Mesenchymal stem cell (in vitro differentiated cells and primary cell): ENCODE data around the gene TRIM44.
A peak's percentile ranks its signal among the peaks of the same experiment; 100 is the strongest.

Experiments used
- DNase-seq: peaks from one replicate; pipeline ENCODE4 v3.0.0-alpha.2; 2013
- H2AFZ ChIP-seq: one replicate; pipeline ENCODE4 v1.6.1; 2013; ENCODE audit warnings: low read depth, mild to moderate bottlenecking, control low read depth, inconsistent platforms, low read length, moderate library complexity
- H2AK5ac ChIP-seq: 2 replicates; pipeline ENCODE4 v1.6.1; 2013; ENCODE audit warnings: low read length, moderate library complexity, mild to moderate bottlenecking, inconsistent platforms; ENCODE audit not compliant: severe bottlenecking
- H2BK120ac ChIP-seq: one replicate; pipeline ENCODE4 v1.6.1; 2013; ENCODE audit warnings: low read depth, mild to moderate bottlenecking, inconsistent platforms, low read length, moderate library complexity
- H2BK12ac ChIP-seq, 2 experiments: one replicate each; pipeline ENCODE4 v1.6.1; 2013; ENCODE audit warnings: inconsistent platforms in 2 of 2, low read length in 2 of 2, mild to moderate bottlenecking in 2 of 2, moderate library complexity in 2 of 2, control low read depth in 1 of 2
- H2BK15ac ChIP-seq: one replicate; pipeline ENCODE4 v1.6.1; 2013; ENCODE audit warnings: mild to moderate bottlenecking, low read depth, inconsistent platforms; ENCODE audit not compliant: poor library complexity, severe bottlenecking
- H2BK5ac ChIP-seq: 2 replicates; pipeline ENCODE4 v1.6.1; 2013; ENCODE audit warnings: low read depth, mild to moderate bottlenecking, low read length, control low read depth, inconsistent platforms; ENCODE audit not compliant: poor library complexity, severe bottlenecking
- H3K14ac ChIP-seq, 2 experiments: one replicate each; pipeline ENCODE4 v1.6.1; 2013; ENCODE audit warnings: inconsistent platforms in 2 of 2, low read length in 2 of 2, control low read depth in 1 of 2, mild to moderate bottlenecking in 1 of 2, moderate library complexity in 1 of 2
- H3K18ac ChIP-seq, 2 experiments: one replicate each; pipeline ENCODE4 v1.6.1; 2013; ENCODE audit warnings: inconsistent platforms in 2 of 2, low read length in 2 of 2, control low read depth in 1 of 2, low read depth in 1 of 2, mild to moderate bottlenecking in 1 of 2
- H3K23ac ChIP-seq, 2 experiments: one replicate each; pipeline ENCODE4 v1.6.1; 2013; ENCODE audit warnings: inconsistent platforms in 2 of 2, low read length in 2 of 2, mild to moderate bottlenecking in 2 of 2, moderate library complexity in 2 of 2, control low read depth in 1 of 2
- H3K27ac ChIP-seq: 2 replicates; pipeline ENCODE4 v1.5.1; 2013; ENCODE audit warnings: mild to moderate bottlenecking, moderate library complexity, low read length, control low read depth, inconsistent platforms; ENCODE audit not compliant: poor library complexity, severe bottlenecking
- H3K27me3 ChIP-seq, 2 experiments: 2 replicates each; pipeline versions ENCODE4 v1.6.1 to v1.7.0; 2013; ENCODE audit warnings: low read length in 2 of 2, mild to moderate bottlenecking in 2 of 2, moderate library complexity in 2 of 2, control low read depth in 1 of 2, inconsistent platforms in 1 of 2; ENCODE audit not compliant: control insufficient read depth in 1 of 2, insufficient read depth in 1 of 2
- H3K36me3 ChIP-seq, 2 experiments: 2 replicates each; pipeline versions ENCODE4 v1.6.1 to v1.7.0; 2013; ENCODE audit warnings: low read length in 2 of 2, control low read depth in 1 of 2, inconsistent platforms in 1 of 2, low read depth in 1 of 2, mild to moderate bottlenecking in 1 of 2; ENCODE audit not compliant: insufficient read depth in 2 of 2, control insufficient read depth in 1 of 2
- H3K4ac ChIP-seq, 2 experiments: one replicate each; pipeline ENCODE4 v1.6.1; 2013; ENCODE audit warnings: inconsistent platforms in 2 of 2, low read length in 2 of 2, mild to moderate bottlenecking in 2 of 2, moderate library complexity in 2 of 2, control low read depth in 1 of 2, low read depth in 1 of 2
- H3K4me1 ChIP-seq: 2 replicates; pipeline ENCODE4 v1.6.1; 2013; ENCODE audit warnings: low read depth, low read length, control low read depth; ENCODE audit not compliant: control insufficient read depth, insufficient read depth
- H3K4me2 ChIP-seq: 2 replicates; pipeline ENCODE4 v1.6.1; 2013; ENCODE audit warnings: low read length, mild to moderate bottlenecking, inconsistent platforms; ENCODE audit not compliant: poor library complexity, severe bottlenecking
- H3K4me3 ChIP-seq, 2 experiments: 2 replicates each; pipeline versions ENCODE4 v1.5.1 to v1.7.0; 2013; ENCODE audit warnings: low read length in 2 of 2, mild to moderate bottlenecking in 2 of 2, control low read depth in 1 of 2, low read depth in 1 of 2; ENCODE audit not compliant: insufficient read depth in 1 of 2
- H3K79me1 ChIP-seq: replicated peaks from 2 replicates; pipeline ENCODE4 v1.6.1; 2013; ENCODE audit warnings: mild to moderate bottlenecking, control low read depth, low read length, inconsistent platforms; ENCODE audit not compliant: poor library complexity, severe bottlenecking
- H3K9ac ChIP-seq: 2 replicates; pipeline ENCODE4 v1.7.0; 2013; ENCODE audit warnings: mild to moderate bottlenecking, low read length, moderate library complexity
- H3K9me3 ChIP-seq: 2 replicates; pipeline ENCODE4 v1.7.0; 2013; ENCODE audit warnings: mild to moderate bottlenecking, low read length; ENCODE audit not compliant: control insufficient read depth
- H4K8ac ChIP-seq: one replicate; pipeline ENCODE4 v1.6.1; 2013; ENCODE audit warnings: inconsistent platforms, mild to moderate bottlenecking, low read length, moderate library complexity
- H4K91ac ChIP-seq: one replicate; pipeline ENCODE4 v1.6.1; 2013; ENCODE audit warnings: mild to moderate bottlenecking, low read length, inconsistent platforms
- WGBS: methylation state at CpG from one replicate; pipeline ENCODE4 v1.1.7; 2013; ENCODE audit warnings: mixed read lengths; 5-methylcytosine and 5-hydroxymethylcytosine counted together

Gene TRIM44

DNA sequence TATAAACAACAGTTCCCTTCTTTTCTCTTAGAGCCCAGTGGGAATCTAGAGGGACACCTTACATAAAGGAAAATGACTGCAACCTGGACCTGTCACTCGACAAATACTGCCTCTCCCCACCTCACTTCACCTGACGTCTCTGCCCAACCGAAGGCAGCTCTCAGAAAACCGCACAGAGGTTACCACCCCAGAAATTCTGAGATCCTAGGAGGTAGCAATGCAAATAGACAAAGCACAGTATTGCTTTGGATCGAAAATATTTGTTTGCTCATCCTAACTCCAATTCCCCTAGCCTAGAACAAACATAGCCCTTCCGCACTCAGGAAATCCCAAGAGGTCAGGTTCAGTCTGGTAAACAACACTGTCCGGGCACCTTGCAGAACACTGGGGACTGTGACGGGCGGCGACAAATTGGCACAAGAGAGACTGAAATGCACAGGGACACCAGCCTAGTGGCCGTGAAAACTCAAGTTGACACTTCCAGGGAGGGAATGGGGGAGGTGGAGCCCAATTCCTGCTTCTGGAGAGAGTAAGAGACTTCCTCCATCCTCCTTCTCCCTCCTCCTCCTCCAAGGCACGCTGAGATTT is 420 bp upstream of the TRIM44 start:
- Histone ChIP-seq H3K14ac (peak overlapping the region in 1 of 2 experiments; percentile 8), H2AFZ (peak overlapping the region; percentile 67), H3K4me1 (peaks cover 9% of the 10 kb centered on the region), H2BK5ac (no peak overlapping the region), H3K27ac (peak overlapping the region; percentile 58), H4K8ac (peak overlapping the region; percentile 99), H3K9me3 (peaks cover 25% of the 10 kb centered on the region), H3K79me1 (peaks cover 6% of the 10 kb centered on the region), H2BK12ac (peak overlapping the region; percentile 20 to 37), H3K27me3 (no peaks in the 10 kb centered on the region), H3K18ac (peak overlapping the region; percentile 31 to 100), H3K4me2 (peak overlapping the region; percentile 90), H2BK120ac (peak overlapping the region; percentile 84), H2BK15ac (peak overlapping the region; percentile 36), H3K23ac (no peak overlapping the region), H3K4me3 (peak overlapping the region; percentile 87 to 89), H4K91ac (peak overlapping the region; percentile 94), H2AK5ac (no peak overlapping the region), H3K36me3 (peaks cover 0 to 14% of the 10 kb centered on the region in 2 experiments), H3K9ac (peak overlapping the region; percentile 89), H3K4ac (peak overlapping the region; percentile 55 to 71)
- DNase-seq: no peak
- WGBS: 30% methylated on average over 11 of the region's 12 CpGs

DNA sequence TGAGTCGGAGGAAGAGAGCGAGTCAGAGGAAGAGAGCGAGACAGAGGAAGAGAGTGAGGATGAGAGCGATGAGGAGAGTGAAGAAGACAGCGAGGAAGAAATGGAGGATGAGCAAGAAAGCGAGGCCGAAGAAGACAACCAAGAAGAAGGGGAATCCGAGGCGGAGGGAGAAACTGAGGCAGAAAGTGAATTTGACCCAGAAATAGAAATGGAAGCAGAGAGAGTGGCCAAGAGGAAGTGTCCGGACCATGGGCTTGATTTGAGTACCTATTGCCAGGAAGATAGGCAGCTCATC is 780 bp downstream of the TRIM44 start:
- no peak overlapping the region for H2BK15ac ChIP-seq
- WGBS: 84% methylated on average over 10 of the region's 10 CpGs
- peak overlapping the region in 1 of 2 experiments; percentile 87 for H3K14ac ChIP-seq
- peaks cover 0 to 18% of the 10 kb centered on the region in 2 experiments for H3K36me3 ChIP-seq
- H4K8ac ChIP-seq: peak overlapping the region; percentile 99
- peaks cover 27% of the 10 kb centered on the region for H3K9me3 ChIP-seq
- H3K4me3 ChIP-seq: peak overlapping the region; percentile 87 to 89
- peaks cover 7% of the 10 kb centered on the region for H3K79me1 ChIP-seq
- peak overlapping the region; percentile 21 for H2AK5ac ChIP-seq
- peak overlapping the region; percentile 97 to 100 for H3K18ac ChIP-seq
- peak overlapping the region; percentile 90 for H3K4me2 ChIP-seq
- no peaks in the 10 kb centered on the region for H3K27me3 ChIP-seq
- no peak overlapping the region for H2BK12ac ChIP-seq
- peak overlapping the region; percentile 98 for H4K91ac ChIP-seq
- no peak overlapping the region for H2BK5ac ChIP-seq
- peaks cover 9% of the 10 kb centered on the region for H3K4me1 ChIP-seq
- peak overlapping the region; percentile 87 to 92 for H3K4ac ChIP-seq
- peak overlapping the region; percentile 89 for H3K9ac ChIP-seq
- no peak overlapping the region for H3K27ac ChIP-seq
- H2BK120ac ChIP-seq: peak overlapping the region; percentile 84
- DNase-seq: no peak
- peak overlapping the region; percentile 92 for H2AFZ ChIP-seq
- H3K23ac ChIP-seq: no peak overlapping the region

DNA sequence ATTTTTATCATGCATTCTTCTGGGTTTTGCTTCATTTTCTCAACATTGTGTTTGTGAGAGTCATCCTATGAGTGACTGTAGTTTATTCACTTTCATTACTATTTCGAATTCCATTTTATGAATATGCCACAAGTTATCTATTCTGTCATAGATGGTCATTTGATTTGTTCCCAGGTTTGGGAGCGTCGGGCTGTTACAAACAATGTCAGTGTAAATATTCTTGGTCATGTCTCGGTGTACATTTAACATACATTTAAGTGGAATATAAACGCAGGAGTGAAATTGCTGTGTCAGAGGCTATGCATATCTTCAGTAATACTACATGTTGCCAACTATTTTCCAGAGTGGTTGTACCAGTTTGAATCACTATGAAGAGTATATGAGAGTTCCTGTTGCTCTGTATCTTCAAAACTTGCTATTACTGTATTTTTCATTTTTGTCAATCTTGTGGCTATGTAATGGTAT is 2.4 kb downstream of the TRIM44 start:
- H3K18ac ChIP-seq: no peak overlapping the region

DNA sequence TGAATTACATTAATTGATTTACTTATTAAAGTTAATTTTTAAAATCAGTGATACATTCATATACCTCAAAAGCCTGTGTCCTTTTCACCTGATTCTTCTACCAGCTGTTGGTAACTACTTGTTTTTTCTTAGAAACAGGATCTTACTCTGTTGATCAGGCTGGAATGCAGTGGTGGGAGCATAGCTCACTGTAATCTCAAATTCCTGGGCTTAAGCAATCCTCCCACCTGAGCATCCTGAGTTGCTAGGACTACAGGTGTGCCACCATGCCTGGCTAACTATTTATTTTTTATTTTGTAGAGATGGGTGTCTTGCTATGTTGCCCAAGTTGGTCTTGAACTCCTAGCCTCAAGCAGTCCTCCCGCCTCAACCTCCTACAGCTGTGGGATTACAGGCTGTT is 4.7 kb downstream of the TRIM44 start:
- no peak overlapping the region for H4K91ac ChIP-seq
- H2BK5ac ChIP-seq: no peak overlapping the region
- no peak overlapping the region for H3K23ac ChIP-seq
- H3K9me3 ChIP-seq: peaks cover 28% of the 10 kb centered on the region
- H3K4me1 ChIP-seq: peaks cover 8% of the 10 kb centered on the region
- no peak overlapping the region for H4K8ac ChIP-seq
- H3K14ac ChIP-seq: no peak overlapping the region
- no peaks in the 10 kb centered on the region for H3K27me3 ChIP-seq
- H3K79me1 ChIP-seq: peaks cover 12% of the 10 kb centered on the region
- no peak for DNase-seq
- no peak overlapping the region for H3K18ac ChIP-seq
- no peak overlapping the region for H3K27ac ChIP-seq
- H2BK15ac ChIP-seq: no peak overlapping the region
- H3K4me3 ChIP-seq: no peak overlapping the region
- no peak overlapping the region for H2BK120ac ChIP-seq
- no peak overlapping the region for H3K4ac ChIP-seq
- H2BK12ac ChIP-seq: no peak overlapping the region
- no peak overlapping the region for H2AK5ac ChIP-seq
- no CpG with 5 or more reads among the region's 1 CpG for WGBS
- no peak overlapping the region for H2AFZ ChIP-seq
- no peak overlapping the region for H3K4me2 ChIP-seq
- no peak overlapping the region for H3K9ac ChIP-seq
- H3K36me3 ChIP-seq: peaks cover 0 to 21% of the 10 kb centered on the region in 2 experiments

More for the DNA sequence above, 2.4 kb downstream of the TRIM44 start:
- no peak overlapping the region for H3K9ac ChIP-seq
- no peak overlapping the region for H3K4me2 ChIP-seq
- H3K4me1 ChIP-seq: peaks cover 9% of the 10 kb centered on the region
- peaks cover 28% of the 10 kb centered on the region for H3K9me3 ChIP-seq
- no peak for DNase-seq
- no peak overlapping the region for H4K91ac ChIP-seq
- H3K4ac ChIP-seq: no peak overlapping the region
- H4K8ac ChIP-seq: no peak overlapping the region
- no peak overlapping the region for H2BK5ac ChIP-seq
- H3K36me3 ChIP-seq: peaks cover 0 to 21% of the 10 kb centered on the region in 2 experiments
- H3K79me1 ChIP-seq: peaks cover 8% of the 10 kb centered on the region
- no peak overlapping the region for H3K14ac ChIP-seq
- H3K27me3 ChIP-seq: no peaks in the 10 kb centered on the region
- H3K4me3 ChIP-seq: peak overlapping the region in 1 of 2 experiments; percentile 89
- no peak overlapping the region for H2BK12ac ChIP-seq
- H3K23ac ChIP-seq: no peak overlapping the region
- no peak overlapping the region for H2BK15ac ChIP-seq
- 100% methylated on average over 4 of the region's 5 CpGs for WGBS
- no peak overlapping the region for H3K27ac ChIP-seq
- no peak overlapping the region for H2AK5ac ChIP-seq
- H2BK120ac ChIP-seq: no peak overlapping the region
- no peak overlapping the region for H2AFZ ChIP-seq
